Activated CD4-positive, alpha-beta T cell treated with anti-CD3 and anti-CD28 coated beads, Interleukin-2, amount 50 U/mL, for 1 hour (primary cell): ENCODE data around the gene BHLHE23.

Experiments used
- DNase-seq: peaks from one replicate; pipeline ENCODE4 v3.0.0-alpha.2; 2020

BHLHE23 gene

DNA sequence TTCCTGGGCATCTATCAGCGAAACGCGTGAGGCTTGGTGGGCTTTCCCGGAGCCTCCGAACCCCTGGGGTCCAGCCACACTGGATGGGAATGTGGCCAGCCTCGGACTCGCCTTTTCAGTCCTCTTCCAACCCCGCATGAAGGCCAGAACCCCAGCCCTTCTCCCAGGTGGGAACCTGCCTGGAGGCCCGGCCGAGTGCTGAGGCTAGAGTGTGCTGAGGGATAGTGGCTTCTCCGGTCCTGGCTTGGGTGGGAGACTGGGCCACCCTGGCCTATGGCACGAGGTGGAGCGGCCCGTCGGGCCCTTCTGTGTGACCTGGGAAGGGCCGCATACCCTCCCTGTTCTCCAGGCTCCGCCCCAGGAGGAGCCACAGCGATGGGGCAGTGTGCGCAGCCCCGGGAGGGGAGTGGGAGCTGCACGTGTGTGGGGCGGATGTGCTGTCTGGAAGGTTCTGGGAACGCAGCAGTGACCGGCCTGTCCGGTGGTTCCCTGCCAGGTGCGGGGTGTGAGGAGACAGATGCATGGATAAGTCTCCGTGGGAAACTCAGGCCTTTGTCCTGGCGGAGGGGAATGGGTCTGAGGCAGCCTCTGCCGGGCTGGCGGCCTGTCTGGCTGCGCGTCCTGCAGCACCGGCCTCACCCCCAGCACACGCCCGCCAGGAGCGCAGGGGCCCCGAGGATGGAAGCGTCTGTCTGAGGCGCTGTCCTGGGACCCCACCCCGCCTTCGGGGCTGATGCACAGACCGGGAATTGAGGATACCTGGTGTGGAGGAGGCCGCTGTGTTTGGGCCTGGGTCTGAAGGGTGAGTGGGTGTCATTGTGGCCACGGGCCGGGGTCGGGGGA is 1.1 kb upstream of the BHLHE23 start:
- no peak for DNase-seq

DNA sequence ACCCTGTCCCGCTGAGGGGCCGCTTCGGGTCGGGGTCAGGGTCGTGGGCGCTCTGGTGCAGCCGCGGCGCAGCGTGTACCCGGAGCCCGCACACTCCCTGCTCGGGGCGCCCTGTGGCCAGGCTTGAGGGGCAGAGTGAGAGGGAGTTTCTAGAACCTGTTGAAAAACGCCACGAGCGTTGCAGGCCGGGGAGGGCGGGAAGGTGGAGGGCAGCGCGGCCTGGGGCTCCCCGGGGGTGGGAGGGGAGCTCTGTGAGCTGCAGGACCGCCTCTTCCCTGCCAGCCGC is 539 bp upstream of the BHLHE23 start:
- DNase-seq = no peak

DNA sequence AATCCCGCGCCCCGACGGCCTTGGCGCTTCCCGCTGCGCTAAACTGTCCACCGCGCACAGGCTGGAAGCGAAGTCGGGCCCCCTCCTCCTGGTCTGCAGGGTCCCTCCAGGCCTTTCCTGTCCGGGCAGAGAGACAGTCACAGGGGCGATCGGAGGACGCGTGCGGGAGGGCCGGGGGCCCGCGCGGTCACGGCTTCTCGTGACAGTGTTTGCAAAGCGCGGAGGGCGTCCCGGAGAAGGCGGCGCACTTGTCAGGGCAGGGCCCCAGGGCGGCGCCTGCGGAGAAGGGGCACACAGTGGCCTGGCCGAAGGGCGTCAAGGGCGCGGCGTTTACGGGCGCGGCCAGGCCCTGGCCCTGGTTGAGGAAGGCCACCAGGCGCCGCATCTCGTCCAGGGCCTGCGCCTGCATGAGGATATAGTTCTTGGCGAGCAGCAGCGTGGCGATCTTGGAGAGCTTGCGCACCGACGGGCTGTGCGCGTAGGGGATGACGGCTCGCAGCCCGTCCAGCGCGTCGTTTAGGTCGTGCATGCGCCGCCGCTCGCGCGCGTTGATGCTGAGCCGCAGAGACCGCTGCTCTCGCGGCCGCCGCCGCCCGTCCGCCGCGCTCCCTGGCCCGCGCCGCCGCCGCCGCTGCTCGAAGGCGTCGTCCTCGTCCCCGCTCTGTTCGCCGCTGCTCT is 763 bp downstream of the BHLHE23 start:
- DNase-seq = no peak

DNA sequence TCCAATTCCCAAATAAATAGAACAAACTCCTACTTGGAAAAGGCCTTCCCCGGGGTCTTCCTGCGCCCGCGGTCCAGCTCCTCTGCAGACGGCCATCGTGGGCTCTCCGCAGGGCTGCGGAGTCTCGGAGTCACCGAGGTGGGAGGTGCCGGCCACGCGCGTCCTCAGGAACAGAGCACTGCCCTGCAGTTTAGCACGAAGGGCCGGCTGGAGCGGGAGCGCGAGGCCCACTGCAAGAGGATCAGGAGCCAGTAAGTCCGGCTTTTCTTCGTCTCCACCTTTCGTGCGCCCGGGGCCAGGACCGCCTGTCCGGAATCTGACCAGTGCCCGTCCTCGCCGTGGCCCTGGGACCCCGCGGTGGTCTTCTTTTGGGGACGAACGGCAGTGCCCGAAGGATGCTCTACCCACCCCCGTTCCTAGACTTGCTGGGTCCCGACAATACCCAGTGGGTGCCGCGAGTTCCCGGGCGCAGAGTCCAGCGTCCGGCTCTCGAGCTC is 1.4 kb downstream of the BHLHE23 start:
- no peak for DNase-seq

DNA sequence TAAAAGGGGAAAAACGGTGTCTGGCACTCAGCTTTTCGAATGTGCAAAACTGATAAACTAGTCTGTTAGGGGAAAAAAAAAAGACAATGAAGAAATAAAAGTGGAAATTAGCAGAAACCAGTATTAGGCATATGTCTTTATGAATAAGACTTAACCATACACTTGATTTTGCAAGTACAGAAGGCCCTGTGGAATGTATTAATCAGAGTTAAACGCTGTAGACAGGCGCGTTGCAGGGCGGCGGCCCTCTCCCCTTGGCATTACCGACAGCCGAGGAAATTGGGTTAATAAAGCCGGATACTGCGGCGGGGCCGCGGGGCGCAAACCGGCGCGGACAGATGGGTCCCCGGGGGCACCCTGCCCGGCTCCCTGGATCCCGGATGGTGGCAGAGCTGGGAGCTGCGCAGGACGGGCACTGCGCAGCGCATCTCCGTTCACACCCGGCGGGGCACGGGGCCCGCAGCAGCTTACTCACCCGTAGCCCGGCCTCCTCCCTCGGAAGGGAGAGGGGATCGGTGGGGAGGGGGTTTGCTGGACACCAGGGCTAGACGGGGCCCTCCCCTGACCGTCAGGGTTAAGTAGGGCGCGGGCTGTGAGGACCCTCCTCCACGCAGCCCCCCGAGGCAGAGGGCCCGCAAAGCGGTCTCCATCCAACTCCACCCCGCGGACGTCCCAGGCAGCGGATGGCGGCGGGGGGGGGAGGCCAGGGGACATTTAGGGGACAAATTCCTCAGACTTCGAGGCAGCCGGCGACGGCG is 2.0 kb downstream of the BHLHE23 start:
- DNase-seq = peak; percentile 8

DNA sequence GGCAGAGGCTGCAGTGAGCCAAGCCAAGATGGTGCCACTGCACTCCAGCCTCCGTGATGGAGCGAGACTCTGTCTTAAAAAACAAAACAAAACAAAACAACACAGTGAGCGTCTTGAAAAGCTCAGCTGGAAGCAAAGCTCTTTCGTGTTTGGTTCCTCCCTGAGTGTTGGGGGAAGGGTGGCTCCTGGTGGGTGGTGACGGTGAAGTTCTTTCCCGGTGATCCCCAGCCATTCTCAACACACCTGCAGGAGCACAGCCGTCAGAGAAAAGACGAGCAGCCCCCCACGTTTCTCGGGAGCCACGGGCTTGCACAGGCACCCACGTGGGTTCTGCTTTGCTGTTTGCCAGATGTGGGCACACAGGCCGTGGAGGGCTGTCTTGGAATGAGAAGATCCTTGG is 3.2 kb downstream of the BHLHE23 start:
- no peak for DNase-seq

DNA sequence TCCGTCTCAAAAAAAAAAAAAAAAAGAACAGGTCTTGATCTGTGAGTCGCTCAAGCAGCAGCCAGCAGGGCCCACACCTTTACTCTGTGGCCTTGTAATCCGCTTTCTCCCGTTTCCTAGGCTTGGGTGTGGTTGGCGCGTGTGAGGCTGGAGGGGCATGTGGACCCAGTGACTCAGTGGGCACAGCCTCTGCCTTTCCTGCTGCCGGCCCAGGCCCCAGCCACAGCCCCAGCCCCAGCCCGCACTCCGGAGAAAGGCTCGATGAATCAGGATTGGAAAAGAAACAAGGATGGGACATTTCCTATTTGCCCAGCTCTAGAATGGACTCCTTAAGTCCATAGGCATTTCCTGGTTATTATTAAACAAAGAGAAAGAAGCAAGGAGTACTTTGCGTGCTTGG is 4.3 kb downstream of the BHLHE23 start:
- no peak for DNase-seq

DNA sequence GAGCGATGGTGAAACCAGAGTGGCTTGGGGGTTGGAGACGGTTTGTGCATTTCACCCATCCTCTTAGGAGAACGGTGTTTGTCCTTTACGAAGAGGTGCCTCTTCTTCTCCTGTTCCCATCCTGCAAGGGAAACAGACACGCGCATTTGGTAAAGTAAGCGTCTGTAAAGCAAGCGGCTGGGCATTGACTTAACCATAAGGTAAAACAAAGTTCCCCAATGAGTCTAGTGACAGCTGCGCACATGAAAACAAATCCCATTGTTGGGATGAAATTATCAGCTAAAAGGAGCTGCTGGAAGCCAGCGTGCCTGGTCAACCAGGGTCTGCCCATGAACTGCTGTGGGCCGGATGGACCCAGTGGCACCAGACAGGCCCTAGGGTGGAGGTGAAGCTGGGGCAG is 5.8 kb downstream of the BHLHE23 start:
- DNase-seq = no peak

DNA sequence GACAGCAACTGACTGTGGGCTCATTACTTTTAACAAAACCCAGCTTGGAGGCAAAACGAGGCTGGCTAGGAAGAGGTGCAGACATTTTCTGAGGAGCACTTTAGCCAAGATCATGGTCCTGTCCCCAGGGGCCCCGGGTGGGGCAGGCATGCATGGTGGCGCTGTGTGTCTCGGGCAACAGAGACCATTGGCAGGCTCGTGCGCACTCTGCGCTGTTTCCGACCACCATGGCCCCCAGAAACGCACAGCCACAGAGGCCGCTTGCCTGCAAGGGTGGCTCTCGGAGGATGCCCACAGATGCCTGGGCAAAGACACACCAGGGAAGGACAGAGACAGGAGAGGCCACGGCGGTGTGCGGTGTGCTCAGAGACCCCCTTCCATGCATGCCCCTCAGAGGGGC is 6.7 kb downstream of the BHLHE23 start:
- no peak for DNase-seq

DNA sequence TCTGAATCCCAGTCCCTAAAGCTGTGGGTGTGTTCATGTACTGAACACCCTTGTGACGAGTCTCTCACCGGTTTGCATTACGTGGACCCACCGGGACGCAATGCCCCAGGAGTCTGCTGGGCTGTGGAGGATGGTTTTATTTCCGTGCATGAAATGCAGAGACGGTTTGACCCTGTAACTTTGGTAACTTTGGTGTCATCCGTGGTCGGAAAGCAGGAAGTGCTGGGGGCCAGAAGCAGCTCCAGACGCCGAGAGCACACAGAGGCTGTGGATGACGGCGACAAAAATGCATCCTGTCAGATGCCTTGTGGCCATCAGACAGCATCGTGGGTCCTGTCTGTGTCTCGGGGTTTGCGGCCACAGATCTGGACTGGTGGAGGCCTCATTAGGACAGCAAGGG is 7.2 kb downstream of the BHLHE23 start:
- no peak for DNase-seq

DNA sequence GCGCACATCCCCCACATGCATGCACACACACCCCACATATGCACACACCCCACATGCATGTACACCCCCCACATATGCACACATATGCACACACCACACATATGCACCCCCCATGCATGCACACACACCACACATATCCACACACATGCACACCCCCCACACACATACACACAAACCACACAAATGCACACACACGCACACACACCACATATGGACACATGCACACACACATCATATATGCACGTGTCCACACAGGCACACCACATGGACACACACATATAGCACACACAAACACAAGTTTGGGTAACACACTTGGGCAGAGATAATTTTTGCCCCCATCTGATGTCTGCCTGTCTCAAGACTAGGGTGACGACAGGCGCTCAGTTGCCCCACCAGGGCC is 8.3 kb downstream of the BHLHE23 start:
- DNase-seq = no peak

DNA sequence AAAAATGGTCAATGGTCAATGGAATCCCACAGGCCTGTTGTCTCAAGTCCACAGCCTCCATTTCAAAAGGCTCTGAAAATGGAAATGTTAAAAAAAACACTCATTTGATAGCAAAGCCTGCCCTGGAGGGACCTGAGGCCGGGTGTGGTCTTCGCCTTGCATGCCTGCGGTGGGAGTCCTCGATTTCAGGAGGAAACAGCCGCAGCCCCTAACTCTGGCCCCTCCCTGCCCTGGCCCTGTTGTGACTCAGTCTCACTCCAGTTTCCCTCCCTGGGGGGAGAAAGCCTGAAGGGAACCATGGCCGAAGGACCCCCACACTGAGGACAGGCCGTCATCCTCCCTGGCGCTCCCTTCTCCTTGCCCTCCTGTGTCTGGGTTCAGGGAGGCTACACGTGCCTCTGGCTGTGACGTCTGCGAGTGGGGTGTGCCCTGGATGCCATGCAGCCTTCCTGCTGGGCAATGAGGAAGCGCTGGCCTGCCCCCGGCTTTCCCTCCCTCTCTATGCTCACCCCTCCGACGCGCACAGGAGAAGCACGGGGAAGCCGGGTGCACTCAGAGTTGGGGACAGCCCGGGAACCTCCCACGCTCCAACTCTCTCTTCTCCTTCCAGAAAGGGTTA is 9.2 kb downstream of the BHLHE23 start:
- DNase-seq = no peak

DNA sequence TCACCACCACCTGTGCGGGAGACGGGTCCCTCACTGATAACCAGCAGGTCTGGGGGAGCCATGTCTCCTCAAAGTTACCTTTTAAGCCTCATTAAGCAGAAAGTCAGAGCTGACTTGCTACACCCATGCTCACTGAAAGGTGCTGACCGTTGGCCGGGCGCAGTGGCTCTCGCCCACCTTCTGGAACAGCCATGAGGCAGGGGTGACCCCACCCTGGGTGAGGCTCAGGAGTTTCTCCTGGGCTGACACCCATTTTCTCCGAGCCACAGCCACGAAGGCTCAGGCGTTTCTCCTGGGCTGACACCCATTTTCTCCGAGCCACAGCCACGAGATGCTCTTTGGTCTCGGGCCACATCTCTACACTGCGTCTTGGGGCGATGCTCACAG is 10.2 kb downstream of the BHLHE23 start:
- no peak for DNase-seq

DNA sequence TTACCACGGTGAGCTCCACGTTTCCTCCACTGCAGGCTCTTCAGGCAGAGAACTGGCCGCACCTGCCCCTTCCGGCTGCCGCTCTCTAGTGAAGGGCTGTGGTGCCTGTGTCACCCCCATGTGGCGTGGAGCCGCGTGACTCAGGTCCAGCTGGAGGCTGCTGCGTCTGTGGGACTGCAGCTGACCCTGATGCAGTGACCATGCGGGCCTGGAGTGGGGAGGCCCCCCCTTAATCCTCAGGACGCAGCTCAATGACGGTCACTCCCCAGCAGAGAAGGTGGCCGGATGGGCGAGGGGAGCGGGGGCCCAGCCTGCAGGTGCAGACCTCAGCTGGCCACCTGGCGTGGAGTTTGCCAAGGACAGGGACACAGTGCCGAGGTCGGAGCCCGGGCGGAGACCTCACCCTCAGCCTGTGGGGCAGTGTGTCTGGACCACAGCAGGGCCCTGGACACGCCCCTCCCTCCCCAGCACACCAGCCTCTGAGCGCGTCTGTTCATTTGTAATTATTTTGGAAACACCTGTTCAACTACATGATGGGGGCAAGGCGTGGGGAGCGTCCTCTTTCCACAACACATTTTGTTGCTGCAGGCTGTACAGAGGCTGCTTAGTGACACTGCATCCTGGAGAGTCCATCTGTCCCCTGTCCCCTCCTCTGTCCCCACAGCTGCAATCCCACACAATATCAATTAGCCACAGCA is 10.7 kb downstream of the BHLHE23 start:
- no peak for DNase-seq

DNA sequence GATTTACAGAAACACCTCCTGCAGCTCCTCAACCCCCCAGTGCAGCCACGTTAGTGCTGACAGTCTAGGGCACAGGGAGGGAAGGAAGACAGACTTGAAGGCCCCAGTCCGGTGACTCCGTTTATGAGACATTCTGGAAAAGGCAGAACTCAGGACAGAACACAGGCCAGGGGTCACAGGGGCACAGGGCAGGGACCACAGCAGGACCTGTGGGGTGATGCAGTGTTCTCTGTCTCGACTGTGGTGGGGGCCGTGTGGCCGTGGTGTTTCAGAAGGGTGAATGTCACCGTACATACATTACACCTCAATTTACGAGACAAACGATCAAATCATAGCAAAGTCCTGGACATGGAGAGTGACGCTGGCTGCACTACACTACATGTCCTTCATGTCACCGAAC is 11.3 kb downstream of the BHLHE23 start:
- DNase-seq = no peak

DNA sequence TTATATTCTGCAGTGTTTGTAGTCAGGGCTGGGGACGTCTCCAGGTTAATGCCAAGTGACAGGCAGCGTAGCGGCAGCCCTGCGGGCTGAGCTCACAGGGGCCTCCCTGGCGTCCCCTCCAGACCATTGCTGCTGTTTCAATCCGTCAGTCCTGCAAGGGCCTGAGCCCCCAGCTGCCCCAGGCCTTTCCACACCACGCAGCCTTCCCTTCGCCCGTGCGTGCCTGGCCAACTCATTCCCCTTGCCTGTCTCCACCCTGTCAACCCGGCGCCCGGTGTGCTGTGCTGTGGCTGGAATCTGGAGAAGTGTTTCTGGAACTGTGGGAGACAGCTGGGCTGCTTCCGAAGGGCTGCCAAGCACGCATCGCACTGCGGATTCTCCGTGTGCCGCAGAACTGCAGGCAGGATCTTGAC is 11.9 kb downstream of the BHLHE23 start:
- no peak for DNase-seq

DNA sequence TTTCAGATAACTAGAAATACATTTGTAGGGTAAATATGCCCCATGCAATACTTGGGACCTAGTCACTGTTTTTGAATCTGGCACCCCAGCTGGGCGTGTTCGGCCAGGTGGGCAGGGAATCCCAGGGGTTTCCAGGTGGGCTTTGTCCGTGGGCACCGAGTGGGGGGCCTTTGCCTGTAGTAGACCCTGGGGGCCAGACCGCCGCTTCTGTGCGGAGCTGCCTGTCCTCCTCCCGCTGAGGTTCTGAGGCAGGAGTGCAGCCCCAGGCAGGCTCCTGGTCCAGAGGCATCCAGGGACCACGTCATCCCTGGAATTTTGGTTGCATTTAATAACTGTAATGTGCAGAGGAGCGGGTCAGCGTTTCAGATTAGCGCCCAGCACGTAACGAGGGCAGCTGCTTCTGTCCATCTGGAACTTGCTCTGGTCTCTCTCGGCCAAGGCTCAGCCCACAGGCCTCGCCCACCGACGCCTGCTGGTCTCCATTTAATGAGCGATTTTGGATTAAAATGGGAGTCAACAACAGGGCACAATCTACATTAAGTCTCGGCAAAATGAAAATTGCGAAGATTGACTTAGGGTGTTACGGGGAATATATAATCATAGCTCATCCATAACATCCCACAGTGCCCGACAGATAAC is 12.8 kb downstream of the BHLHE23 start:
- no peak for DNase-seq

DNA sequence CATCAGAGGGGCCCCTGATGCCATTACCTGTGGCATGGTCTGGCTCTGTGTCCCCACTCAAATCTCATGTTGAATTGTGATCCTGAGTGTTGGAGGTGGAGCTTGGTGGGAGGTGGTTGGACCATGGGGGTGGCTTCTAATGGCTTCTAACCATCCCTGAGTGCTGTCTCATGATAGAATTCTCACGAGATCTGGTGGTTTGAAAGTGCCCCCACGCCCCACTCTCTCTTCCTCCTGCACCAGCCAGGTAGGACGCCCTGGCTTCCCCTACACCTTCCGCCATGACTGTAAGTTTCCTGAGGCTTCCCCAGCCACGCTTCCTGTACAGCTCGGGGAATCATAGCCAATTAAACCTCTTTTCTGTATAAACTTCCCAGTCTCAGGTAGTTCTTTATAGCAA is 14.9 kb downstream of the BHLHE23 start:
- no peak for DNase-seq

DNA sequence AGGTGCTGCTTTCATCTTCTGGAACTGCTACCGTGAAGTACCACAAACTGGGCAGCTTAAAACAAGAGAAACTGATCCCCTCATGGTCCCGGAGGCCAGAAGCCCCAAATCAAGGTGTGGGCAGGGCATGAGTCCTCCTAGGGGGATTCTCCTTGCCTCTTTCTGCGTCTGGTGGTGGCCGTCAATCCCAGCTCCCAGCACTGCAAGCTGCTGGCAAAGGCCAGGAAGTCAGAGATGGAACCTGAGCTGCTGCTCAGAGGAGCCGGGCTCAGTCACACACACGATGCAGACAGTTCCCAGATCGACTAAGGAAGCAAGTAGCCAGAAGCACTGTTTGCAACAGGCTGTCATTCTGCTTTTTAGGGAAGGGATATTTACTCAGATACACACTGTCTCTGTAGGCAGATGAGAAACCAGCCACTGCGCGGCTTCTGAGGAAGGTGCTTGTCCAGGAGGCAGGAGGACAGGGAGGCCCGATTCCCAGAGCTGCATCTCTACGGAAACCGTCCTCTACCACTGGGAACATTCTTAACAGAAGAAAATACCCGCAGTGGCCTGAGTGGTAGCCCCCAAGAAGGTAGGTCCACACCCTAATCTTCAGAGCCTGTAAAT is 15.5 kb downstream of the BHLHE23 start:
- DNase-seq = no peak

DNA sequence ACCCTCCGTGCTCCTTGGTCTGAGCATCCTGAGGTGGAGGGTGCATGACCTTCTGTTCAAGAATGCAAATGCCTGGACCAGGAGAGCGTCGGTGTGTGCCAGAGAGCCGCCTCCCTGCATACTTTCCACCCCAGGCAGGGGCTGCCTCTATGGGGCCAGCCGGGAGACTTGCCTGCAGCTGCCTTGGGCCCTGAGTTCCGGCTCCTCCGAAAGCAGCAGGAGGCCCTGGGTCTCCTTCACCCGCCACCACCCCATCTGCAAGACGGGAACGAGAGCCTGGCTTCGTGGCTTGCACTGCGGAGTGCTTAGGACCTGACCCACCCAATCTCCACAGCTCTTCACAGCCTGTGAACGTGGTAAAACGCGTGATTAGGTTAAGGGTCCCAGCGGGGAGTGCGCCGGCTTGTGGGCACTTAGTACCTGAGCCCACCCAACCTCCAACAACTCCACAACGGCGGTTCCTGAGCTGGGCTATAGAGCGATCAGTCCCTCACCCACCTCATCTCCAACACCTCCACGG is 16.4 kb downstream of the BHLHE23 start:
- DNase-seq = no peak

DNA sequence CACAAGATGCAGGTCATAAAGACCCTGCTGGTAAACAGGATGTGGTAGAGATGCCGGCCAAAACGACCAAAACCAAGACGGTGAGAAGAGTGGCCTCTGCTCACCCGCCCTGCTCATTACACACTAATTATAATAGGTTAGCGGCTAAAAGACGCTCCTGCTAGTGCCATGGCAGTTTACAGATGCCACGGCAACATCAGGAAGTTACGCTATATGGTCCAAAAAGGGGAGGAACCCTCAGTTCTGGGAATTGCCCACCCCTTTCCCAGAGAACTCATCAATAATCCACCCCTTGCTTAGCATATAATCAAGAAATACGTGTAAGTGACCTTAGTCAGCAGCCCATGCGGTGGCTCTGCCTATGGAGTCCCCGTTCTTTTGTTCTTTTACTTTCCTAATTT is 17.6 kb downstream of the BHLHE23 start:
- DNase-seq = no peak

DNA sequence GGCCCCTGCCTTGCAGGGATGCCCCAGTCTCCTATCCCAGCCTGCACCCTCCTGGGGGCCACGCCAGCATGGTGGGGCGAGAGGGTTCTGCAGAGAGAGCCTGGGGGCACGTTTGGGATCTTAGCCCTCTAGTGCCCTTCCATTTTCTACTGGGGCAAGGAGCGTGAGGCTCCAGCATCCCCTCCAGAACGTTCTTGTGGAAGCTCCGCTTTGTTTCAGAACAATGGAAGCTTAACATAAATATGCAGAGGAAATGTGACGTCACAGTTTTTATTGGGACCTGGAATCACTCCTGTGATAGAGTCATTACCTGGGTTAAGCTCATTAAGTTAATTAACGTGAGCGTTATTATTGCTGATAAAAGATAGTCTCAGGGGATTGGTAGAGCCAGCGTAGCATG is 19.6 kb downstream of the BHLHE23 start:
- DNase-seq = no peak
